COLO668 (cell line): ENCODE data around the gene TUT7.
"Not testable (repeated sequence)": the region's sequence is repeated elsewhere in the genome, so short reads cannot be mapped to it uniquely, and the experiment has no call there.

ENCODE experiments used
- DNase-seq: peaks from one replicate; lab custom pipeline; 2025; ENCODE audit not compliant: unreplicated experiment; lab: John Stamatoyannopoulos, UW

TUT7 gene

DNA sequence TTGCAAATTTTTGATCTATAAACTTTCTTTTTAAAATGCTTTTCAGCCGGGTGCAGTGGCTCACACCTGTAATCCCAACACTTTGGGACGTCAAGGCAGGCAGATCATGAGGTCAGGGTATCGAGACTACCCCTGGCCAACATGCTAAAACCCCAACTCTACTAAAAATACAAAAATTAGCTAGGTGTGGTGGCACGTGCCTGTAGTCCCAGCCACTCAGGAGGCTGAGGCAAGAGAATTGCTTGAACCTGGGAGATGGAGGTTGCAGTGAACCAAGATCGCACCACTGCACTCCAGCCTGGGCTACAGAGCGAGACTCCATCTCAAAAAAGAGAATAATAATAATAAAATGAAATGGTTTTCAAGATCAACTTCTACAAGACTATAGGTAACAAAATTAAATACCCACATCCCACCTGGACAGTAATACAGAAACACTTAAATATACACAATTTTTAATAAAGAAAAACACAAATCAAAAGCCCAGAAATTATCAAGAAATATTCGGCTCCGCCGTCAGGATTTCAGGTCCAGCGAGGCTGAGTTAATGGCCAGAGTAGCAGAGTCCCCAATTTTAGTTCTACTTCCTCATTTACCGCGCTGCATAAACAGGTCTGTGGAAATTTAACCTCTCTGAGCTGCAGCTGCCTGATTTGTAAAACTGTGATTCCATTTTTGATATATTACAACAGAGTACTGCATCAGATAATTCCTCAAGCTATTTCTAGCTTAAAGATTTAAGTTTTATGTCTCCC, 4.0 kb downstream of the TUT7 start:
- DNase-seq, result no peak

- DNase-seq, result no peak
Measured at GRCh38 chr9:86349271-86349670, 4.9 kb downstream of the TUT7 start.

- DNase-seq, result no peak
Measured at GRCh38 chr9:86347991-86348390, 6.2 kb downstream of the TUT7 start.

GRCh38 chr9:86344818-86345217, 9.4 kb downstream of the TUT7 start:
- no peak for DNase-seq

DNA sequence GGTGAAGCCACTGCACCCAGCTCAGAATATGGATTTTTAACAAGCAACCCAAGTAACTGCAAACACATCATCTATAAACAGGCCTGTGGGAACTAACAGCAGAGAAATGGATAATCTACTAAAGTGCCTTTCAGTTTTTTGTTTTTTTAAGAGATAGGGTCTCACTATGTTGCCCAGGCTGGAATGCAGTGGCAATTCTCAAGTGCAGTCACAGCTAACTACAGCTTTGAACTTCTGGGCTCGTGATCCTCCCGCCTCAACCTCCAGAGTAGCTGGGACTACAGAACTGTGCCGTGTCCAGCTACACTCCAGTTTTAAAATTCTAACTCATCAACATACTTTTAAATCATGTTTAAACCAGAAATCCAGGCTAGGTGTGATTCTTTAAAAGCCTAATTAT, 11.9 kb downstream of the TUT7 start:
- no peak for DNase-seq

DNA sequence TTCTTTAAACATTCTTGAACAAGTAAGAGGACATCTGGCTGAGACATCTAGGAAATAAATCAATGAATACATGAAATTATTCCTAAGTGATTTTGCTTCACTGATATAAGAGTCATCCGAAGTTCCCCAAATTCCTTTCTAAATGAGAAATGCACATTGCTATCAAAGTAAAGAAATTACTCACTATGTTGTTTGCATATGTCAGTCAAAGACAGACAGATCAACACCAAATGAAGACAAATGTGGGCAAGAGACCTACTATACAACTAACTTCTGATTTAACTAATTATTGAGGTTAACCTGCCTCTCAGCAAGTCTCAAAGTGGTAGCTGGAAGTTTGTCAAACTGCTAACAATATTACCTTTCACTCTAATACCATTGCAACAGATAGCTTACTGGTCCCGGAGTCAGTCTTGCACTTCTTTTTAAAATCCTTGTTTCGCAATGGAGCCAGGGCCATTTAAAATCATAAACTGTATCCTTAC, 13.2 kb downstream of the TUT7 start:
- DNase-seq, result no peak

DNA sequence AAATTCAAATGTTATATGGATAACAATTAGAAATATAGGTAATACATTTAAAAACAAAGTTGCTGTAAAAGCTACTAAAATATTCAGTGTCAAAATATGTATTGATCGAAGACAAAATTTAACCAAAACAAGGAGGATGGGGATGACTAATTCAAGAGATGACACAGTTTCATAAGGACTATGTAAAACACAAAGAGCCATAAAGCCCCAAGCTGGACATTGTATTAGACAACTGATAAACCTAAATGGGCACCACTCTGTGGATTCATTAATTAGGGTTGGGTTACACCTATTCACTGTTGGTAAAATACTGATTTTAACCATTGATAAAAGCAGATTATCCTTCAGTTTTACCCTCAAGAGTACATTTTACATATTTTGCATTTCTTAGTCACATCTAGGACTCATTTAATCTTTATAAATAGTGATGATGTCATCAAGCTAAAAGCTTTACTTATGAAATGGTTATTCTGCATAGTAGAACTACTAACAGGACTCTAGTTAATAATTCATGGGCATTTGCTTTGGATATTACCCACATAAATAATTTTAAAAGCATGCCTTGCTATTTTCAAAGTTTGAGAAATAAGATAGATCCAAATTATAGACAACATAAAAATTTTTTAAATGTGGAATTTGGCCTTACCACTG, 13.7 kb downstream of the TUT7 start:
- no peak for DNase-seq

DNA sequence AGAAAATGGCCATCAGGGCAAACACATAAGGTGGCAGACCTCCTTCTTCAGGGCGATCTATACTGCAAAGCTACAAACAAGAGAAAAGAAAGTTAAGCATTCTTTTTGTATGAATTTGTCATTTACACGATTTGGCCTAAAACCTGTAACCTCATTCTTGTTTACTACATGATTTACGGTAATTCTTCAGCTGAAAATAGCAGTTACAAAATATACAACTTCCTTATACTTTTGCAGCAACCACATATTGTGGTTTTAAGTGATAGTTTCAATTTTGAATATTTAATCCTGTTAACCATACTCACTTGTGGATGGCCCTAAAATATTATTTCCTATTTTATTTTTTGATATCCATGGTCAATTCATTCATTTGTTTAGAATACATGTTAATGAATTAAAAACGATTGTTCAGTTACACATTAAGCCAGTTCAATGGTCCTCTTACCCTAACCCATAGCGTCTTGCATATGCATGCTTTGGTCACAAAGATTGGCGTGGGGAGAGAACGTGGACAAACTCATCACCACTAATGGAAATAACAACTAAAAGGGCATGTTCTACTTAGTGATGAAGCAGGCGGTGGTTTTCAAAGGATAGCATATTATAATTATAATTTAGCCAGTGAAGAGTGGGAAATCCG, 16.6 kb downstream of the TUT7 start:
- DNase-seq, result no peak

- DNase-seq, result no peak
Measured at GRCh38 chr9:86336058-86336457, 18.2 kb downstream of the TUT7 start.

GRCh38 chr9:86333651-86334050, 20.6 kb downstream of the TUT7 start:
- DNase-seq, result no peak

GRCh38 chr9:86330186-86330585, 24.0 kb downstream of the TUT7 start:
- DNase-seq, result no peak

GRCh38 chr9:86329649-86330048, 24.6 kb downstream of the TUT7 start:
- no peak for DNase-seq

DNA sequence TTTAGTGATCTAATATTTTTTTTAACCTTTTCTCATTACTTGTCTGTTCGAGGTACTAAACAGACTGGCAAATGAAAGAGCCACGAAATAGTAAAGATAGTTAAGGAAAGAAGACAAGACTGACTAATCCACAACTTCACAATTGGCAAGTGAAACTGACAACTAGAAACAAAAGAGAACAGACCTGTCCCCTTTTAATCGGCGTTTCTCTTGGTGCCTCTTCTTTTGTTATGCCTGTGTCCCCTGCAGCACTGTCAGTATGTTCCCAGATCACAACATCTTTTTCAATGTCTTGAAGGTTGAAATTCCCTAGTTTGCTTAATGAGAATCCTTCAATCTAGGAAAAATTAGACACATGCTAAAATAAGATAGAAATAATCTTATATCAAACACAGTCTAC, 26.1 kb downstream of the TUT7 start:
- DNase-seq, result no peak

DNA sequence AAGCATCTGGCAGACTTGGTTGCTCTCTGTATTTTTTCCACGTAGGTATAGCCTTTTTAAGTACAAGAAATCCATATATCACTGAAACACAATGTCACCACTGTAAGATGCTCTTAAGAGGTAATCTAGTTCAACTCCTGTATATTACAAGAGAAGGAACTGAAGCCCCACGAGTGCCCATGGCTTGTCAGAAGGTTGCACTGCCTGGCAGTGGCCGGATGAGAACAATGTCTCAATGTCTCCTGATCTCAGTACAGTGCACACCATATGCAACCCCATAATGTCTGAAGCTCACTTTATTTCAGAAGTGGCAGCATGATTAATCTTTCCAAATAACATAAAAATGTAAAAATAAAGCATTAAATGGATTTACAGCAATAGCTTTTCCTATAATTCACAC, 27.7 kb downstream of the TUT7 start:
- DNase-seq, result no peak

GRCh38 chr9:86324901-86325300, 29.3 kb downstream of the TUT7 start:
- no peak for DNase-seq

- no peak for DNase-seq
Measured at GRCh38 chr9:86324308-86324707, 29.9 kb downstream of the TUT7 start.

- no peak for DNase-seq
Measured at GRCh38 chr9:86322973-86323644, 31.1 kb downstream of the TUT7 start.

DNA sequence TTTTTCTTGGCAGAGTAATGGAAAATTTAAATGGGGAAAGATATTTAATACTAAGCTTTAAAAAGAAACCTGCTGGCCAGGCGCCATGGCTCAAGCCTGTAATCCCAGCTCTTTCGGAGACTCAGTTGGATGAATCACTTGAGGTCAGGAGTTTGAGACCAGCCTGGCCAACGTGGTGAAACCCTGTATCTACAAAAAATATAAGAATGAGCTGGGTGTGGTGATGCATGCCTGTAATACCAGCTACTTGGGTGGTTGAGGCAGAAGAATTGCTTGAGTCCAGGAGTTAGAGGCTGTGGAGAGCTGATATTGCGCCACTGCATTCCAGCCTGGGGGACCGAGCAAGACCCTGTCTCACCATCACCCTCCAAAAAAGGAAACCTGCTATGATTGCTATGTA, 32.8 kb downstream of the TUT7 start:
- DNase-seq, result no peak

- no peak for DNase-seq
Measured at GRCh38 chr9:86318187-86318586, 36.0 kb downstream of the TUT7 start.

- no peak for DNase-seq
Measured at GRCh38 chr9:86315078-86315477, 39.1 kb downstream of the TUT7 start.

- DNase-seq, result not testable (repeated sequence)
Measured at GRCh38 chr9:86312959-86313358, 41.3 kb downstream of the TUT7 start.

- no peak for DNase-seq
Measured at GRCh38 chr9:86308687-86309086, 45.5 kb downstream of the TUT7 start.
